Testis (tissue), 3 donors: ENCODE measurements around the gene EDIL3. TPM values are rescaled to one million over a fixed set of nuclear protein-coding genes. Genes with fewer than 3 reads are reported as not detected.

Experiments used
- DNase-seq: peaks from one replicate; pipeline ENCODE4 v3.0.0-alpha.2; 2019
- H3K27ac ChIP-seq, 2 donors: fragments of 200-600 bp; sonication (generic); one replicate each; pipeline ENCODE4 v1.5.1; 2019
- H3K27me3 ChIP-seq: fragments of 200-600 bp; sonication (generic); one replicate; pipeline ENCODE4 v1.5.1; 2019
- H3K36me3 ChIP-seq: fragments of 200-600 bp; sonication (generic); one replicate; pipeline ENCODE4 v1.5.1; 2017; ENCODE audit warnings: low read depth; ENCODE audit errors: missing control alignments
- H3K4me1 ChIP-seq: fragments of 200-600 bp; sonication (generic); one replicate; pipeline ENCODE4 v1.5.1; 2019
- H3K4me3 ChIP-seq, 2 donors: fragments of 200-600 bp; sonication (generic); one replicate each; pipeline ENCODE4 v1.5.1; 2017 to 2019
- H3K9me3 ChIP-seq: fragments of 200-600 bp; sonication (generic); one replicate; pipeline ENCODE4 v1.5.1; 2017
- POLR2A ChIP-seq: fragments of 450-650 bp; IDR thresholded peaks from one replicate; pipeline ENCODE4 v1.6.1; 2017; ENCODE audit warnings: antibody characterized with exemption, mild to moderate bottlenecking, moderate library complexity
- WGBS, 2 donors: methylation state at CpG; one replicate each; pipeline ENCODE4 v1.1.5; 2018; 5-methylcytosine and 5-hydroxymethylcytosine counted together
- intact Hi-C: fragments of 100-400 bp; cut with DNase I; formaldehyde crosslinking; loops from one replicate; pipeline ENCODE4 v1.15.1; 2023; ENCODE audit warnings: low total_unique reads
- polyA plus RNA-seq: library from polyadenylated mRNA; stranded (reverse); fragments of 350-450 nt; fragmentation: Illumina TruSeq; extraction: RNeasy Lipid Tissue Mini Kit (QIAGEN cat#74804); gene quantifications from one replicate; pipeline ENCODE4 v1.2.3, GENCODE V29; 2014; ENCODE audit warnings: low read depth, low replicate concordance; ENCODE audit not compliant: insufficient read depth
- total RNA-seq, 2 donors: library from RNA; depleted of rRNA; stranded (reverse); fragments of >200 nt; gene quantifications; one replicate each; pipeline ENCODE4 v1.2.3, GENCODE V29; 2016
- TF ChIP-seq, protein P1 (sequence below), 3 experiments: fragments of 450-650 bp in 2 of 3; fragments of 200-600 bp in 1 of 3; sonication (generic) in 1 of 3; IDR thresholded peaks; one replicate each; pipeline ENCODE4 v1.5.1; 2016 to 2019; ENCODE audit warnings: antibody characterized with exemption in 3 of 3, mild to moderate bottlenecking in 2 of 3, moderate library complexity in 1 of 3

The EDIL3 gene
- total and polyA plus RNA-seq, 3 donors from 2014 or later, result 3.4 to 8.6 (median 3.5) TPM

DNA sequence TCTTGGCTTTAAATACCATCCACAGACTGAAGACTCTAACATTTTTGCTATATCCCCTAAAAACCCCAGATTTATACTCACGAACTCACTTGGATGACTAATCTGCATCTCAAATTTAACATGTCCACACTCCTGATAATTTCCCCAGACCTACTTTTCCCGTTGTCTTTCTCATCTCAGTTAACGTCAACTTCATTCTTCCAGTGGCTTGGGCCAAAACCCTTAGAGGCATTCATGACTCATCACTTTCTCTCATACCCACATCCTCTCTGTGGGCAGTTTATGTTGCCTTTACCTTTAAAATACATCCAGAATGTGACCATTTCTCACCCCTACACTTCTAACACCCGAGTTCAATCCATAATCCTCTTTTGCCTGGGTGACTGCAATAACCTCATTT, 96.7 kb downstream of the EDIL3 start:
- H3K27me3 ChIP-seq, result no peaks in the 10 kb centered on the region
- no peak overlapping the region for H3K4me3 ChIP-seq
- H3K4me1 ChIP-seq, result no peaks in the 10 kb centered on the region
- WGBS, 2 donors, result 87 to 91% methylated on average over 4 of the region's 4 CpGs
- no peaks in the 10 kb centered on the region for H3K9me3 ChIP-seq
- TF ChIP-seq, protein P1, sequence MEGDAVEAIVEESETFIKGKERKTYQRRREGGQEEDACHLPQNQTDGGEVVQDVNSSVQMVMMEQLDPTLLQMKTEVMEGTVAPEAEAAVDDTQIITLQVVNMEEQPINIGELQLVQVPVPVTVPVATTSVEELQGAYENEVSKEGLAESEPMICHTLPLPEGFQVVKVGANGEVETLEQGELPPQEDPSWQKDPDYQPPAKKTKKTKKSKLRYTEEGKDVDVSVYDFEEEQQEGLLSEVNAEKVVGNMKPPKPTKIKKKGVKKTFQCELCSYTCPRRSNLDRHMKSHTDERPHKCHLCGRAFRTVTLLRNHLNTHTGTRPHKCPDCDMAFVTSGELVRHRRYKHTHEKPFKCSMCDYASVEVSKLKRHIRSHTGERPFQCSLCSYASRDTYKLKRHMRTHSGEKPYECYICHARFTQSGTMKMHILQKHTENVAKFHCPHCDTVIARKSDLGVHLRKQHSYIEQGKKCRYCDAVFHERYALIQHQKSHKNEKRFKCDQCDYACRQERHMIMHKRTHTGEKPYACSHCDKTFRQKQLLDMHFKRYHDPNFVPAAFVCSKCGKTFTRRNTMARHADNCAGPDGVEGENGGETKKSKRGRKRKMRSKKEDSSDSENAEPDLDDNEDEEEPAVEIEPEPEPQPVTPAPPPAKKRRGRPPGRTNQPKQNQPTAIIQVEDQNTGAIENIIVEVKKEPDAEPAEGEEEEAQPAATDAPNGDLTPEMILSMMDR (IDR thresholded peaks at IDR 0.05), result no peak
- TF ChIP-seq POLR2A, result no peak
- DNase-seq, result no peak
- no peak overlapping the region for H3K27ac ChIP-seq
- no peaks in the 10 kb centered on the region for H3K36me3 ChIP-seq
- intact Hi-C loops, result no loop called here

DNA sequence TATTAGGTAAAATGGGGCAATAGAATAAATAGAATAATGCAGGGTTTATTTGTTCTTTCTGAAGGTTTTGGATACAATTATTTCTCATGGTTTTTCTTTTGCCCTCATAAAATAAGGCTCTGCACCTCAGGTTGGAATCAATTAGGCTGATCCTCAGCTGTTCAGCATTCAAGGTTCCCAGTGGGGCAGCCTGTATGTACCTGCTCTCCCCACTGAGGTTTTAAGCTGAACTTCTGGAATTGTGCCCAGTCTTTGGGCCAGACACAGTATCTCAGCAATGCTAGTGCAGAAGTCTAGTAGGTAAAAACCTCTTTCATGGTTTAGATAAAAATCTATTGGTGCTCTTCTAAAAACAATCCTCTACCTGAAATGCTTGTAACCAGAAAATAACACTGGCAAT, 98.0 kb downstream of the EDIL3 start:
- TF ChIP-seq, protein P1 (IDR thresholded peaks at IDR 0.05), result no peak
- no peak for TF ChIP-seq POLR2A
- no peaks in the 10 kb centered on the region for H3K27me3 ChIP-seq
- intact Hi-C loops, result no loop called here
- H3K4me3 ChIP-seq, result no peak overlapping the region
- H3K27ac ChIP-seq, result no peak overlapping the region
- H3K9me3 ChIP-seq, result no peaks in the 10 kb centered on the region
- H3K36me3 ChIP-seq, result no peaks in the 10 kb centered on the region
- H3K4me1 ChIP-seq, result no peaks in the 10 kb centered on the region
- DNase-seq, result no peak

- DNase-seq, result no peak
- Histone ChIP-seq H3K27ac (no peak overlapping the region), H3K4me3 (no peak overlapping the region), H3K36me3 (no peaks in the 10 kb centered on the region), H3K9me3 (no peaks in the 10 kb centered on the region), H3K27me3 (no peaks in the 10 kb centered on the region), H3K4me1 (no peaks in the 10 kb centered on the region)
- intact Hi-C loops, result no loop called here
- 67 to 69% methylated on average over 8 of the region's 8 CpGs for WGBS, 2 donors
- TF ChIP-seq POLR2A, result no peak
These were observed 98.7 kb downstream of the EDIL3 start for GRCh38 chr5:84285641-84286637.

DNA sequence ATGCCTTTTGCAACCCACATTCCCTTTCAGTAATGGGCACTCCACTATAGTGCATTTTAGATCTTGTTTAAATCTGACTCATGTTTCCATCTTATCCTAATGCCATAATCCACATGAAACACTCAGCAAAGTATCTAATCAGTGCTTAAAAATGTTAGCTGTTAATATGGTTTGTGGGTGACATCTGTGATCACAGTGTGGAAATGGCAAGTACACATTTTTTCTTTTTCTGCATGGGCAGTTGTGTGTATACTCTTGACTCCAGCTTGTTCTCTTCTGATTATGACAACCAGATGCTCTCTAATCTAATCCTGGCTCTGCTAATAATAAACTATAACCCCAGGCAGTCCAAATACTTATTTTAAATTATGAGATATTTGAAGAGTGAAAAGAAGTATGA, 103.3 kb downstream of the EDIL3 start:
- intact Hi-C loops, result no loop called here
- Histone ChIP-seq H3K36me3 (no peaks in the 10 kb centered on the region), H3K27me3 (no peaks in the 10 kb centered on the region), H3K4me3 (no peak overlapping the region), H3K4me1 (no peaks in the 10 kb centered on the region), H3K9me3 (no peaks in the 10 kb centered on the region), H3K27ac (no peak overlapping the region)
- no peak for DNase-seq
- TF ChIP-seq POLR2A, result no peak
- TF ChIP-seq, protein P1 (IDR thresholded peaks at IDR 0.05), result no peak

DNA sequence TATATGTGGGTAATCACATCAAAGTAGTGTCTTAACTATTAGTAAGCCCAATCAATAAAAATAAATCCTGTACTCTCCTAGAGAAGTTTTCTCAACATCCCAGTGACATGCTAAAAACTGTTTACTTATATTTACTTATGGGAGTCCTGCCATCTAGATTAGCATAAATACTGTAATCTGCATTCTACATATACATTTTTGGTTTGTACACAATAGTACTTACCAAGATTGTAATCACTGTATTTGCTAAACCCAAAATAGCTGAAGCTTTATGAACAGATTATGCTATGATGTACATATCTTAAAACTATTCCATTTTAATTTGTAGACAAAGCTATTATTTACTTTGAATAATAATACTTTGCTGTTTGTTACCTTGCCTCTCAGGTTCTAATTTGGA, 105.4 kb downstream of the EDIL3 start:
- Histone ChIP-seq H3K27me3 (no peaks in the 10 kb centered on the region), H3K4me1 (no peaks in the 10 kb centered on the region), H3K27ac (no peak overlapping the region), H3K4me3 (no peak overlapping the region), H3K36me3 (no peaks in the 10 kb centered on the region), H3K9me3 (no peaks in the 10 kb centered on the region)
- TF ChIP-seq, protein P1 (IDR thresholded peaks at IDR 0.05), result no peak
- no peak for TF ChIP-seq POLR2A
- DNase-seq, result no peak
- intact Hi-C loops, result no loop called here
